ENCODE results near the gene SWAP70.

SWAP70 gene

GRCh38 chr11:9787260-9787659 lies 123.4 kb downstream of the SWAP70 start:
- H3K4me3 ChIP-seq (ENCODE audit: low read length): no peak overlapping the region
- no peak for DNase-seq (ENCODE audit: low read depth, low spot score)

GRCh38 chr11:9787981-9788521 lies 124.2 kb downstream of the SWAP70 start:
- no peak overlapping the region for H3K4me3 ChIP-seq (ENCODE audit: low read length)
- no peak for DNase-seq (ENCODE audit: low read depth, low spot score)

- DNase-seq (ENCODE audit: low read depth, low spot score): no peak
- H3K4me3 ChIP-seq (ENCODE audit: low read length): no peak overlapping the region
Observed at GRCh38 chr11:9789910-9790309, 126.0 kb downstream of the SWAP70 start.

- DNase-seq (ENCODE audit: low read depth, low spot score): no peak
- H3K4me3 ChIP-seq (ENCODE audit: low read length): no peak overlapping the region
Observed at GRCh38 chr11:9790703-9791102, 126.8 kb downstream of the SWAP70 start.

- DNase-seq (ENCODE audit: low read depth, low spot score): no peak
- no peak overlapping the region for H3K4me3 ChIP-seq (ENCODE audit: low read length)
Observed at GRCh38 chr11:9796266-9796665, 132.4 kb downstream of the SWAP70 start.

GRCh38 chr11:9796854-9797253 lies 133.0 kb downstream of the SWAP70 start:
- H3K4me3 ChIP-seq (ENCODE audit: low read length): no peak overlapping the region
- DNase-seq (ENCODE audit: low read depth, low spot score): no peak

GRCh38 chr11:9797300-9797699 lies 133.4 kb downstream of the SWAP70 start:
- H3K4me3 ChIP-seq (ENCODE audit: low read length): no peak overlapping the region
- no peak for DNase-seq (ENCODE audit: low read depth, low spot score)

- no peak overlapping the region for H3K4me3 ChIP-seq (ENCODE audit: low read length)
- DNase-seq (ENCODE audit: low read depth, low spot score): no peak
Observed at GRCh38 chr11:9799886-9800285, 136.0 kb downstream of the SWAP70 start.

- no peak for DNase-seq (ENCODE audit: low read depth, low spot score)
- no peak overlapping the region for H3K4me3 ChIP-seq (ENCODE audit: low read length)
Observed at GRCh38 chr11:9802291-9802861, 138.5 kb downstream of the SWAP70 start.

Data from Jurkat, Clone E6-1 (cell line).